HFFc6 (cell line): ENCODE data around the gene KCNE2. TPM values are rescaled to one million over a fixed set of nuclear protein-coding genes. Genes with fewer than 3 reads are reported as not detected.
"Not testable (repeated sequence)": the region's sequence is repeated elsewhere in the genome, so short reads cannot be mapped to it uniquely, and the experiment has no call there.

Experiments used
- DNase-seq: peaks from one replicate; pipeline ENCODE4 v3.0.0-alpha.2; 2018
- H3K27ac Mint-ChIP-seq: 2 replicates; pipeline ENCODE4 v1.8.0; 2020; ENCODE audit warnings: mild to moderate bottlenecking, mixed read lengths
- H3K27me3 Mint-ChIP-seq: 2 replicates; pipeline ENCODE4 v1.8.0; 2021; ENCODE audit warnings: mild to moderate bottlenecking, moderate library complexity, mixed read lengths; ENCODE audit not compliant: insufficient read depth
- H3K36me3 Mint-ChIP-seq: 2 replicates; pipeline ENCODE4 v1.8.0; 2021; ENCODE audit warnings: low read depth, mixed read lengths
- H3K4me1 Mint-ChIP-seq: 2 replicates; pipeline ENCODE4 v1.8.0; 2020; ENCODE audit warnings: low read depth, mixed read lengths
- H3K4me3 Mint-ChIP-seq: 2 replicates; pipeline ENCODE4 v1.8.0; 2020; ENCODE audit warnings: mild to moderate bottlenecking, moderate library complexity, mixed read lengths
- H3K9me3 Mint-ChIP-seq: 2 replicates; pipeline ENCODE4 v1.8.0; 2020; ENCODE audit warnings: mild to moderate bottlenecking, mixed read lengths
- total RNA-seq, 6 experiments: library from RNA; stranded (reverse); fragmentation: NEBNext Ultra II Directional; extraction: Animal tissue kit (Norgen Biotek cat#: 25700); gene quantifications; 2 replicates in 1 of 6; 3 replicates in 5 of 6; pipeline ENCODE4 v1.2.3, GENCODE V29; 2021

The KCNE2 gene
- total RNA-seq, 6 experiments from 2014 or later, result not detected

- H3K27ac Mint-ChIP-seq, H3K36me3 Mint-ChIP-seq, H3K4me3 Mint-ChIP-seq, DNase-seq, H3K4me1 Mint-ChIP-seq, H3K27me3 Mint-ChIP-seq, H3K9me3 Mint-ChIP-seq: not testable (repeated sequence)
These were observed 36.7 kb downstream of the KCNE2 start for GRCh38 chr21:34400522-34400921.

- not testable (repeated sequence) for H3K27me3 Mint-ChIP-seq, H3K27ac Mint-ChIP-seq, H3K9me3 Mint-ChIP-seq, H3K4me3 Mint-ChIP-seq, H3K36me3 Mint-ChIP-seq, H3K4me1 Mint-ChIP-seq, DNase-seq
These were observed 40.9 kb downstream of the KCNE2 start for GRCh38 chr21:34404742-34405141.

- DNase-seq, H3K4me1 Mint-ChIP-seq, H3K27ac Mint-ChIP-seq, H3K27me3 Mint-ChIP-seq, H3K36me3 Mint-ChIP-seq, H3K4me3 Mint-ChIP-seq, H3K9me3 Mint-ChIP-seq: not testable (repeated sequence)
These were observed 41.9 kb downstream of the KCNE2 start for GRCh38 chr21:34405686-34406085.

GRCh38 chr21:34406102-34406501 is 42.3 kb downstream of the KCNE2 start:
- H3K4me1 Mint-ChIP-seq, H3K27ac Mint-ChIP-seq, H3K27me3 Mint-ChIP-seq, DNase-seq, H3K4me3 Mint-ChIP-seq, H3K36me3 Mint-ChIP-seq, H3K9me3 Mint-ChIP-seq: not testable (repeated sequence)

GRCh38 chr21:34406676-34407075 is 42.9 kb downstream of the KCNE2 start:
- not testable (repeated sequence) for H3K4me1 Mint-ChIP-seq, H3K27me3 Mint-ChIP-seq, H3K27ac Mint-ChIP-seq, DNase-seq, H3K4me3 Mint-ChIP-seq, H3K36me3 Mint-ChIP-seq, H3K9me3 Mint-ChIP-seq

GRCh38 chr21:34407294-34407693 is 43.5 kb downstream of the KCNE2 start:
- DNase-seq, H3K27me3 Mint-ChIP-seq, H3K9me3 Mint-ChIP-seq, H3K4me1 Mint-ChIP-seq, H3K27ac Mint-ChIP-seq, H3K4me3 Mint-ChIP-seq, H3K36me3 Mint-ChIP-seq: not testable (repeated sequence)

GRCh38 chr21:34417448-34418077 is 53.8 kb downstream of the KCNE2 start:
- H3K4me1 Mint-ChIP-seq, H3K27ac Mint-ChIP-seq, DNase-seq, H3K27me3 Mint-ChIP-seq, H3K36me3 Mint-ChIP-seq, H3K9me3 Mint-ChIP-seq, H3K4me3 Mint-ChIP-seq: not testable (repeated sequence)

Other genes starting within 250 kb of the KCNE2 start
- gene SMIM11, start 11.5 kb downstream of the KCNE2 start, total RNA-seq, result 10 to 100 TPM in 3 of 6 experiments, 1 to 10 TPM in 3; 3.1 to 18.6 (median 10.2) TPM
- not detected for gene SMIM34, start 59.9 kb downstream of the KCNE2 start, total RNA-seq
- 1 to 10 TPM in 1 of 6 experiments, under 1 TPM in 5; 0.71 to 1.3 (median 0.85) TPM for gene KCNE1, start 148.2 kb downstream of the KCNE2 start, total RNA-seq